Keratinocyte (primary cell): ENCODE results near the gene MYO1D. TPM values are rescaled to one million over a fixed set of nuclear protein-coding genes. Genes with fewer than 3 reads are reported as not detected.

Experiments
- DNase-seq: peaks from one replicate; pipeline ENCODE4 v3.0.0-alpha.2; 2011; ENCODE audit warnings: low read depth, missing footprints, low spot score
- FAIRE-seq: peaks from 2 replicates; lab custom pipeline; 2011; peaks lifted over from hg19 to GRCh38; lab: Jason Lieb, UNC
- H2AFZ ChIP-seq: 2 replicates; pipeline ENCODE4 v1.6.0; 2012; ENCODE audit warnings: low read length, control low read depth, inconsistent platforms; ENCODE audit not compliant: control insufficient read depth
- H3K27ac ChIP-seq: 2 replicates; pipeline ENCODE4 v1.5.1; 2011; ENCODE audit warnings: low read length; ENCODE audit not compliant: control insufficient read depth, insufficient read depth
- H3K27me3 ChIP-seq: 3 replicates; pipeline ENCODE4 v1.6.0; 2011; ENCODE audit warnings: low read length; ENCODE audit not compliant: control insufficient read depth, insufficient read depth; ENCODE audit errors: extremely low read depth
- H3K36me3 ChIP-seq, 2 experiments: 2 replicates in 1 of 2; 3 replicates in 1 of 2; pipeline ENCODE4 v1.5.1; 2011; ENCODE audit warnings: low read length in 2 of 2, mild to moderate bottlenecking in 1 of 2; ENCODE audit not compliant: control insufficient read depth in 2 of 2, insufficient read depth in 2 of 2; ENCODE audit errors: extremely low read depth in 1 of 2
- H3K4me1 ChIP-seq: 3 replicates; pipeline ENCODE4 v1.5.1; 2011; ENCODE audit warnings: low read length; ENCODE audit not compliant: control insufficient read depth, insufficient read depth; ENCODE audit errors: extremely low read depth
- H3K4me2 ChIP-seq: 3 replicates; pipeline ENCODE4 v1.6.0; 2011; ENCODE audit warnings: low read depth, low read length; ENCODE audit not compliant: control insufficient read depth, insufficient read depth; ENCODE audit errors: extremely low read depth
- H3K4me3 ChIP-seq, 3 experiments: fragments of 200-600 bp in 1 of 3; sonication (generic) in 1 of 3; 2 replicates in 2 of 3; 3 replicates in 1 of 3; pipeline ENCODE4 v1.5.1; 2011 to 2016; ENCODE audit warnings: low read length in 3 of 3, mild to moderate bottlenecking in 3 of 3, control low read depth in 2 of 3, inconsistent platforms in 1 of 3, low read depth in 1 of 3, mixed read lengths in 1 of 3, mixed run types in 1 of 3, moderate library complexity in 1 of 3; ENCODE audit not compliant: control insufficient read depth in 2 of 3, insufficient read depth in 2 of 3; ENCODE audit errors: extremely low read depth in 1 of 3
- H3K79me2 ChIP-seq: 2 replicates; pipeline ENCODE4 v1.6.0; 2012; ENCODE audit warnings: low read length; ENCODE audit not compliant: control insufficient read depth, insufficient read depth
- H3K9ac ChIP-seq: 3 replicates; pipeline ENCODE4 v1.6.0; 2011; ENCODE audit warnings: low read length; ENCODE audit not compliant: control insufficient read depth, insufficient read depth; ENCODE audit errors: extremely low read depth
- H3K9me1 ChIP-seq: 3 replicates; pipeline ENCODE4 v1.6.0; 2011; ENCODE audit warnings: low read length; ENCODE audit not compliant: control insufficient read depth, insufficient read depth; ENCODE audit errors: extremely low read depth
- H3K9me3 ChIP-seq: 2 replicates; pipeline ENCODE4 v1.5.1; 2012; ENCODE audit warnings: low read depth, low read length; ENCODE audit not compliant: control insufficient read depth
- H4K20me1 ChIP-seq: 3 replicates; pipeline ENCODE4 v1.6.0; 2011; ENCODE audit warnings: low read length; ENCODE audit not compliant: control insufficient read depth, insufficient read depth; ENCODE audit errors: extremely low read depth
- CTCF ChIP-seq, 3 experiments: IDR thresholded peaks in 1 of 3; conservative IDR thresholded peaks in 1 of 3; optimal IDR thresholded peaks in 1 of 3; 2 replicates in 2 of 3; 3 replicates in 1 of 3; pipeline versions ENCODE3 to v1.5.1; 2011; ENCODE audit warnings: low read length in 3 of 3, mild to moderate bottlenecking in 3 of 3, moderate library complexity in 2 of 3, control low read depth in 1 of 3, inconsistent platforms in 1 of 3; ENCODE audit not compliant: insufficient read depth in 2 of 3; ENCODE audit errors: extremely low read depth in 1 of 3
- EZH2 ChIP-seq: IDR thresholded peaks from one replicate; pipeline ENCODE4 v1.6.1; 2012; ENCODE audit warnings: inconsistent platforms, mild to moderate bottlenecking, low read length, moderate library complexity
- dilution Hi-C: fragments of 300-500 bp; cut with MboI; formaldehyde crosslinking; loops from one replicate; pipeline ENCODE4 v1.7.0; 2020; ENCODE audit warnings: low sequenced_read_pairs; ENCODE audit not compliant: extremely low pct_ligation_motif_present
- polyA plus RNA-seq, 5 experiments: library from polyadenylated mRNA; depleted of rRNA in 3 of 5; stranded (reverse) in 3 of 5; stranded (forward) in 1 of 5; unstranded in 1 of 5; fragments of >200 nt; gene quantifications; 1 replicate in 1 of 5; 2 replicates in 3 of 5; 3 replicates in 1 of 5; pipeline versions ENCODE4 v1.2.1 to v1.2.3, GENCODE V29; 2011 to 2012; ENCODE audit warnings: missing spikeins in 2 of 5, low read depth in 1 of 5, low replicate concordance in 1 of 5

The MYO1D gene
- polyA plus RNA-seq, 1 donor (not counting 4 experiments of a cell fraction or from before 2014, with no cell fraction given), result 33.7 TPM

GRCh38 chr17:32601866-32602265 lies 275.1 kb downstream of the MYO1D start:
- DNase-seq, result no peak
- FAIRE-seq, result no peak
- peaks cover 1 to 3% of the 10 kb centered on the region in 2 experiments for H3K36me3 ChIP-seq
- H3K4me2 ChIP-seq, result no peak overlapping the region
- H3K79me2 ChIP-seq, result no peaks in the 10 kb centered on the region
- H3K9me1 ChIP-seq, result no peaks in the 10 kb centered on the region
- no peaks in the 10 kb centered on the region for H4K20me1 ChIP-seq
- H3K27me3 ChIP-seq, result no peaks in the 10 kb centered on the region
- no peaks in the 10 kb centered on the region for H3K9me3 ChIP-seq
- H3K4me1 ChIP-seq, result peaks cover 10% of the 10 kb centered on the region
- no peak overlapping the region for H3K4me3 ChIP-seq
- no peak overlapping the region for H3K9ac ChIP-seq
- no peak for TF ChIP-seq CTCF (optimal IDR thresholded peaks at IDR 0.05 in 1 of 3, IDR thresholded peaks at IDR 0.05 in 1 of 3, conservative IDR thresholded peaks at IDR 0.05 in 1 of 3; ENCODE audit: extremely low read depth in 1 of 3, insufficient read depth in 2 of 3, low read length in 3 of 3)
- TF ChIP-seq EZH2, result no peak
- dilution Hi-C loops, result no loop called here
- H3K27ac ChIP-seq, result no peak overlapping the region
- no peak overlapping the region for H2AFZ ChIP-seq

GRCh38 chr17:32596628-32597027 lies 280.3 kb downstream of the MYO1D start:
- dilution Hi-C loops, result no loop called here
- no peaks in the 10 kb centered on the region for H3K9me3 ChIP-seq
- H3K79me2 ChIP-seq, result no peaks in the 10 kb centered on the region
- no peak overlapping the region for H2AFZ ChIP-seq
- DNase-seq (no peak), FAIRE-seq (no peak)
- no peak overlapping the region for H3K9ac ChIP-seq
- no peak overlapping the region for H3K4me3 ChIP-seq
- no peaks in the 10 kb centered on the region for H3K9me1 ChIP-seq
- no peak for TF ChIP-seq EZH2
- no peak for TF ChIP-seq CTCF (optimal IDR thresholded peaks at IDR 0.05 in 1 of 3, IDR thresholded peaks at IDR 0.05 in 1 of 3, conservative IDR thresholded peaks at IDR 0.05 in 1 of 3; ENCODE audit: extremely low read depth in 1 of 3, insufficient read depth in 2 of 3, low read length in 3 of 3)
- H3K36me3 ChIP-seq, result peaks cover 0 to 1% of the 10 kb centered on the region in 2 experiments
- no peak overlapping the region for H3K27ac ChIP-seq
- no peaks in the 10 kb centered on the region for H4K20me1 ChIP-seq
- H3K4me1 ChIP-seq, result peaks cover 13% of the 10 kb centered on the region
- no peak overlapping the region for H3K4me2 ChIP-seq
- no peaks in the 10 kb centered on the region for H3K27me3 ChIP-seq
